ENCODE results near the gene KNDC1.
A peak's percentile ranks its signal among the peaks of the same experiment; 100 is the strongest.

Gene KNDC1

DNA sequence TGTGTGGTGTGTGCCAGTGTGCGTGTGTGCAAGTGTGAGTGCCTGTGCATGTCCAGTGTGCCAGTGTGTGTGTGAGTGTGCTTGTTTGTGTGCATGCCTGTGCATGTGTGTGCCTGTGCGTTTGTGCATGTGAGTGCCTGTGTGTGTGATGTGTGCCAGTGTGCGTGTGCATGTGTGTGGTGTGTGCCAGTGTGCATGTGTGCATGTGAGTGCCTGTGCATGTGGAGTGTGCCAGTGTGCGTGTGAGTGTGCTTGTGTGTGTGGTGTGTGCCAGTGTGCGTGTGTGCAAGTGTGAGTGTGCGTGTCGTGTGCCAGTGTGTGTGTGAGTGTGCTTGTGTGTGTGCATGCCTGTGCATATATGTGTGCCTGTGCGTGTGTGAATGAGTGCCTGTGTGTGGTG, 38.5 kb upstream of the KNDC1 start:
- no peaks in the 10 kb centered on the region for H3K36me3 ChIP-seq
- DNase-seq, result no peak
- peaks cover 5% of the 10 kb centered on the region for H3K27me3 ChIP-seq
- TF ChIP-seq, protein P1, sequence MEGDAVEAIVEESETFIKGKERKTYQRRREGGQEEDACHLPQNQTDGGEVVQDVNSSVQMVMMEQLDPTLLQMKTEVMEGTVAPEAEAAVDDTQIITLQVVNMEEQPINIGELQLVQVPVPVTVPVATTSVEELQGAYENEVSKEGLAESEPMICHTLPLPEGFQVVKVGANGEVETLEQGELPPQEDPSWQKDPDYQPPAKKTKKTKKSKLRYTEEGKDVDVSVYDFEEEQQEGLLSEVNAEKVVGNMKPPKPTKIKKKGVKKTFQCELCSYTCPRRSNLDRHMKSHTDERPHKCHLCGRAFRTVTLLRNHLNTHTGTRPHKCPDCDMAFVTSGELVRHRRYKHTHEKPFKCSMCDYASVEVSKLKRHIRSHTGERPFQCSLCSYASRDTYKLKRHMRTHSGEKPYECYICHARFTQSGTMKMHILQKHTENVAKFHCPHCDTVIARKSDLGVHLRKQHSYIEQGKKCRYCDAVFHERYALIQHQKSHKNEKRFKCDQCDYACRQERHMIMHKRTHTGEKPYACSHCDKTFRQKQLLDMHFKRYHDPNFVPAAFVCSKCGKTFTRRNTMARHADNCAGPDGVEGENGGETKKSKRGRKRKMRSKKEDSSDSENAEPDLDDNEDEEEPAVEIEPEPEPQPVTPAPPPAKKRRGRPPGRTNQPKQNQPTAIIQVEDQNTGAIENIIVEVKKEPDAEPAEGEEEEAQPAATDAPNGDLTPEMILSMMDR (IDR thresholded peaks at IDR 0.05; ENCODE audit: low read depth, low read length), result no peak
- no peaks in the 10 kb centered on the region for H3K4me1 ChIP-seq
- H3K9me3 ChIP-seq, result no peaks in the 10 kb centered on the region
- H3K4me3 ChIP-seq (ENCODE audit: low read depth, low read length), result no peak overlapping the region

DNA sequence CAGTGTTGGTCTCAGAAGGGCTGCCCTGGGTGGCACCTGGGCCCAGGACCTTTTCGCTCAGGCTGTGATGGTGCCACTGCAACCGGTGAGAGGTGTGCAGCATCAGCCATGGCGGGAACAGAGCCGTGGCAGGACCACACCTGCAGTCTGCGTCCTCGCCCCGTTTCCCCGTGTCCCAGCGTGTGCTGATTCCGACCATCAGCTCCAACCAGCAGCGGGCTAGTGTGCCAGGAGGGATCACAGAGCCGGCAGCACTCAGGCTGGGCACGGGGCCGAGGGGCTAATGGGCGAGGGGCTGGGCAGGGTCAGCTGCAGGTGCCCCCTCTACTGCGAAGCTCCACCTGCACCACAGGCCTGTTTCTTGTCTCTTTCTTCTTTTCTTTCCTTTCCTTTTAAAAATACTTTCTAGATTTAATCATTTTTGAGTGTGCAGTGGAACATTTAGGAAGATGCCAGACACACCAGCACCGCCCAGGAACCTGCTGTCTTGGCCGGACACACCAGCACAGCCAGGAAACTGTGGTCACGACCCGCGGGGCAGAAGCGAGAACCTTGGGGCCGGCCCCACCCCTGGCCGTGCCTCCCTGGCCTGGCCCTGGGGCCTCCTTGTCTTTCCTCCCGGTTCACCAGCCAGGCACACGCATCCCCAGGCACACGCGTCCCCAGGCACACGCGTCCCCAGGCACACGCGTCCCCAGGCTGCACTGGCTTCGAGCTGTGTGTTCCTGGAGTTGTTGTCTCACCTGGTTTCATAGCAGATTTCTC, 37.7 kb upstream of the KNDC1 start:
- Histone ChIP-seq H3K36me3 (no peaks in the 10 kb centered on the region), H3K27me3 (peaks cover 5% of the 10 kb centered on the region), H3K4me3 (ENCODE audit: low read depth, low read length) (no peak overlapping the region), H3K4me1 (no peaks in the 10 kb centered on the region), H3K9me3 (no peaks in the 10 kb centered on the region)
- TF ChIP-seq, protein P1 (IDR thresholded peaks at IDR 0.05; ENCODE audit: low read depth, low read length), result no peak
- no peak for DNase-seq

DNA sequence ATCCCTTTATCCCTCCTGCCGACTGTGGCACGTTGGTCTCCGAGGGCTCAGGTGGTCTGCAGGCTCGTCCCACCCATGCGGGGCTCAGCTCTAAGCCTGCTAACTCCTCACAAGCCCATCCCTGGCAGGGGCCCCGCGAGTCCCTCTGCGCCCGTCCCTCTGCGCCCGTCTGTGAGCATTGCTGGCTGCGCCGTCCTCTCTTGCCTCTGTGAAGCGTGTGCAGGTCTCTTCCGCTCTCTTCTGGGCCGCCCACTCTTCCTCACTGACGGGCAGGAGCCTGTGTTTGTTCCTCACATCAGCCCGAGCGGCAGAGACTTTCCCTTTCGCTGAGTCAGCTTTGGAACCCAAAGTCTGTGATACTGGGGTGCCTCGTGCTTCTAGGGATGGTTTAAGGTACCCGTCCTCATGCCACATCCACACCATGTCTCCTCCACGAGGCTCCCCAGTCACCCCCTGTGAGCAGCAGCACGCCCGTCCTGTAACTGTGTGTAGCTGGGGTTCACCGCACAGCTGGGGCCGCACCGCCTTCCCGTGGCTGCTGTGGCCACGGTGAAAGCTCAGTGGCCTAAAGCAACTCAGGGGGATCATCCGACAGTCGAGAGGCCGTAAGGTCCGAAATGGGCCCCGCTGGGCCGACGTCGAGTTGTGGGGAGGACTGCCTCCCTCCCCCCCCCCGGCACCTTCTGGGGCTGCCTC, 36.8 kb upstream of the KNDC1 start:
- no peak overlapping the region for H3K4me3 ChIP-seq (ENCODE audit: low read depth, low read length)
- DNase-seq, result no peak
- no peaks in the 10 kb centered on the region for H3K9me3 ChIP-seq
- no peaks in the 10 kb centered on the region for H3K36me3 ChIP-seq
- TF ChIP-seq, protein P1 (IDR thresholded peaks at IDR 0.05; ENCODE audit: low read depth, low read length), result no peak
- H3K27me3 ChIP-seq, result peaks cover 5% of the 10 kb centered on the region
- no peaks in the 10 kb centered on the region for H3K4me1 ChIP-seq

DNA sequence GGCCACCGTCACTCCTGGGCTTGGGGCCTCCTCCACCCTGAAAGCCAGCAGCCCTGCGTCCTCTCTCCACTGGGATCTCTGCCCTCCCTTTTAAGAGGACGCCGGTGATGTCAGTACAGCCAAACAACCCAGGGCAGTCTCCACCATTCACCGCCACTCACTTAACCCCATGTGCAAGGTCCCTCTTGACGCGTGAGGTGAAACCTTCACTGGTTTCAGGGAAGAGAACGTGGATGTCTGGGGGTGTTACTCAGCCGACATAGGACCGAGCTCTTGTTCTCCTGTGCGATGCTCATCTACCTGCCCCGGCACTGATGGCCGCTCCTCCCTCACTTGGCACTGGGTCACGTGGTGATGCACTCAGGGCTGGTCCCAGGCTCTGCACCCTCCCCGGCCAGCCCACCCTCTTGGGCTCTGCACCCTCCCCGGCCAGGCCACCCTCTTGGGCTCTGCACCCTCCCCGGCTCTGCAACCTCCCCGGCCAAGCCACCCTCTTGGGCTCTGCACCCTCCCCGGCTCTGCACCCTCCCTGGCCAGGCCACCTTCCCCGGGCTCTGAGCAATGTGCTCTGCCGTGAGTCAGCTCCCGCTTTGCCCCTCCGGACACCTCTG, 36.2 kb upstream of the KNDC1 start:
- DNase-seq, result peak; percentile 2
- Histone ChIP-seq H3K9me3 (no peaks in the 10 kb centered on the region), H3K4me1 (no peaks in the 10 kb centered on the region), H3K27me3 (peaks cover 5% of the 10 kb centered on the region), H3K36me3 (no peaks in the 10 kb centered on the region), H3K4me3 (ENCODE audit: low read depth, low read length) (no peak overlapping the region)
- TF ChIP-seq, protein P1 (IDR thresholded peaks at IDR 0.05; ENCODE audit: low read depth, low read length), result no peak

DNA sequence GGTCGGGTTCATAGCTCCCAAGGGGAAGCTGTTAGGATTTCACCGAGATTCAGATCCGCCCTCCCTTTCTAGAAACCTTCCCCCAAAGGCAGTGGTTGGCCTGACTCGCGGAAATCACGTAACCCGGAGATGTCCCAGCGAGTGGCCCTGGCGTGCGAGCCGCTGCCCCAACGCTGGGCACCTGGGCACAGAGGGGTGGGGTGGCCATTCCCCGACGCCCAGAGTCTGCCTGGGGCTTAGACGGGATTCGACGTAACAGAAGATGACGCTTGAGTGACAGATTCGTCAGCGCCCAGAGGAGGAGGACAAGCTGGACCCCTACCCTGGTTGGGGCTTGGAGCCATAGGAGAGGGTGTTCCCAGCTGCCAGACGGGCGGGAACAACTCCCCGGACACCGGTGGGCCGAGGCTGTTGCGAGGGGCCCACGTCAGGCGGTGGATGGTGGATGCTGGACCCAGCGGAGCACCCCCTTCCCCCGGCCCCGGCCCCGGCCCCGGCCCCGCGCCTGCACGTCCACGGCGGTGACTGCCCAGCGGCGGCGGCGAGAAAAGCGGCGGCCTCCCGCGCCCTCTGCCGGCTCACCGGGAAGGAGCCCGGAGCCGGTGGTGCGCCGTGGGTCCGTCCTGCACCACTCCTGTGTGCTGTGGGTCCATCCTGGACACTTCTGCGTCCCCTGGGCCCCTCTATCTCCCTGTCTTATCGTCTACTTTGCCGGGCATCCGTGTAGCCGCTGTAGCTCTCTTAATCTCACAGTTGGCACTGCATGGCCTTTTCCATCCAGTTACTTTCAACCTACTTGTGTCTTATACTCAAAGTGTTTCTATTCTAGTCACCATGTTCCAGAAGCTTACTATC, 35.4 kb upstream of the KNDC1 start:
- peaks cover 5% of the 10 kb centered on the region for H3K27me3 ChIP-seq
- H3K9me3 ChIP-seq, result no peaks in the 10 kb centered on the region
- TF ChIP-seq, protein P1 (IDR thresholded peaks at IDR 0.05; ENCODE audit: low read depth, low read length), result peak; percentile 47
- no peaks in the 10 kb centered on the region for H3K36me3 ChIP-seq
- no peak overlapping the region for H3K4me3 ChIP-seq (ENCODE audit: low read depth, low read length)
- no peaks in the 10 kb centered on the region for H3K4me1 ChIP-seq
- peak; percentile 58 for DNase-seq

Data from BE2C (cell line).